NCI-H2227 (cell line): Measurements from ENCODE around the gene RBFOX1.

Experiments
- DNase-seq: peaks from one replicate; lab custom pipeline; 2025; ENCODE audit not compliant: unreplicated experiment; lab: John Stamatoyannopoulos, UW

RBFOX1 gene

GRCh38 chr16:7372095-7372494 lies 39.5 kb downstream of the RBFOX1 start:
- DNase-seq, result no peak

GRCh38 chr16:7373776-7374175 lies 41.1 kb downstream of the RBFOX1 start:
- no peak for DNase-seq

- no peak for DNase-seq
Observed at GRCh38 chr16:7374614-7375174, 42.0 kb downstream of the RBFOX1 start.

GRCh38 chr16:7376227-7376626 lies 43.6 kb downstream of the RBFOX1 start:
- DNase-seq, result no peak

GRCh38 chr16:7377231-7377630 lies 44.6 kb downstream of the RBFOX1 start:
- no peak for DNase-seq

- DNase-seq, result no peak
Observed at GRCh38 chr16:7378024-7378695, 45.5 kb downstream of the RBFOX1 start.

GRCh38 chr16:7380441-7380840 lies 47.8 kb downstream of the RBFOX1 start:
- DNase-seq, result no peak

GRCh38 chr16:7380911-7381310 lies 48.3 kb downstream of the RBFOX1 start:
- no peak for DNase-seq

- DNase-seq, result no peak
Observed at GRCh38 chr16:7381671-7382070, 49.0 kb downstream of the RBFOX1 start.

- peak; percentile 52 for DNase-seq
Observed at GRCh38 chr16:7382521-7382920, 49.9 kb downstream of the RBFOX1 start.

- no peak for DNase-seq
Observed at GRCh38 chr16:7390974-7391373, 58.3 kb downstream of the RBFOX1 start.

GRCh38 chr16:7391694-7392093 lies 59.0 kb downstream of the RBFOX1 start:
- DNase-seq, result no peak

GRCh38 chr16:7392206-7392605 lies 59.6 kb downstream of the RBFOX1 start:
- no peak for DNase-seq

- no peak for DNase-seq
Observed at GRCh38 chr16:7393680-7394079, 61.0 kb downstream of the RBFOX1 start.

GRCh38 chr16:7394720-7395336 lies 62.2 kb downstream of the RBFOX1 start:
- DNase-seq, result no peak

- DNase-seq, result no peak
Observed at GRCh38 chr16:7397901-7398300, 65.3 kb downstream of the RBFOX1 start.

- DNase-seq, result no peak
Observed at GRCh38 chr16:7398536-7398935, 65.9 kb downstream of the RBFOX1 start.

GRCh38 chr16:7399296-7399695 lies 66.7 kb downstream of the RBFOX1 start:
- no peak for DNase-seq

- no peak for DNase-seq
Observed at GRCh38 chr16:7400117-7400890, 67.7 kb downstream of the RBFOX1 start.

- DNase-seq, result no peak
Observed at GRCh38 chr16:7404217-7404616, 71.6 kb downstream of the RBFOX1 start.

- DNase-seq, result peak; percentile 88
Observed at GRCh38 chr16:7405166-7405565, 72.5 kb downstream of the RBFOX1 start.
